Measurements from ENCODE around the gene REC114. TPM values are rescaled to one million over a fixed set of nuclear protein-coding genes. Genes with fewer than 3 reads are reported as not detected.
"Not testable (repeated sequence)": the region's sequence is repeated elsewhere in the genome, so short reads cannot be mapped to it uniquely, and the experiment has no call there.

The REC114 gene
- total RNA-seq, 1 donor from 2014 or later: not detected

GRCh38 chr15:73539212-73540128, 96.5 kb downstream of the REC114 start:
- no peak for TF ChIP-seq POLR2AphosphoS5 (IDR thresholded peaks at IDR 0.05; ENCODE audit: insufficient read depth in 1 of 2, low read depth in 1 of 2)
- no peak for TF ChIP-seq POLR2A (IDR thresholded peaks at IDR 0.05)
- no peak for TF ChIP-seq CTCF (IDR thresholded peaks at IDR 0.05)
- intact Hi-C loops (cut with DNase I): no loop called here
- no peaks in the 10 kb centered on the region for H3K36me3 ChIP-seq
- H3K9me3 ChIP-seq: no peaks in the 10 kb centered on the region
- no peak overlapping the region for H3K4me3 ChIP-seq
- no peaks in the 10 kb centered on the region for H3K27me3 ChIP-seq
- H3K4me1 ChIP-seq: no peaks in the 10 kb centered on the region
- no peak overlapping the region for H3K27ac ChIP-seq
- DNase-seq (ENCODE audit: extremely low spot score in 2 of 2): no peak

- no peak for TF ChIP-seq POLR2A (IDR thresholded peaks at IDR 0.05)
- TF ChIP-seq POLR2AphosphoS5 (IDR thresholded peaks at IDR 0.05; ENCODE audit: insufficient read depth in 1 of 2, low read depth in 1 of 2): no peak
- no peak for DNase-seq (ENCODE audit: extremely low spot score in 2 of 2)
- H3K4me3 ChIP-seq: no peak overlapping the region
- no peaks in the 10 kb centered on the region for H3K9me3 ChIP-seq
- intact Hi-C loops (cut with DNase I): no loop called here
- no peaks in the 10 kb centered on the region for H3K27me3 ChIP-seq
- no peaks in the 10 kb centered on the region for H3K36me3 ChIP-seq
- no peaks in the 10 kb centered on the region for H3K4me1 ChIP-seq
- no peak overlapping the region for H3K27ac ChIP-seq
Measured at GRCh38 chr15:73540161-73540560, 97.2 kb downstream of the REC114 start.

- DNase-seq (ENCODE audit: extremely low spot score in 2 of 2): no peak
- intact Hi-C loops (cut with DNase I): no loop called here
- TF ChIP-seq POLR2AphosphoS5 (IDR thresholded peaks at IDR 0.05; ENCODE audit: insufficient read depth in 1 of 2, low read depth in 1 of 2) (no peak), POLR2A (IDR thresholded peaks at IDR 0.05) (no peak), CTCF (IDR thresholded peaks at IDR 0.05) (no peak)
- Histone ChIP-seq H3K36me3 (no peaks in the 10 kb centered on the region), H3K4me1 (no peaks in the 10 kb centered on the region), H3K4me3 (no peak overlapping the region), H3K9me3 (no peaks in the 10 kb centered on the region), H3K27ac (no peak overlapping the region), H3K27me3 (no peaks in the 10 kb centered on the region)
Measured at GRCh38 chr15:73541479-73541878, 98.5 kb downstream of the REC114 start.

- H3K27me3 ChIP-seq; intact Hi-C loops (cut with DNase I); H3K4me1 ChIP-seq; DNase-seq (ENCODE audit: extremely low spot score in 2 of 2); H3K9me3 ChIP-seq; H3K36me3 ChIP-seq; H3K27ac ChIP-seq; H3K4me3 ChIP-seq: not testable (repeated sequence)
Measured at GRCh38 chr15:73548925-73549324, 106.0 kb downstream of the REC114 start.

- no peak for TF ChIP-seq POLR2A (IDR thresholded peaks at IDR 0.05)
- TF ChIP-seq POLR2AphosphoS5 (IDR thresholded peaks at IDR 0.05; ENCODE audit: insufficient read depth in 1 of 2, low read depth in 1 of 2): no peak
- no peak for TF ChIP-seq CTCF (IDR thresholded peaks at IDR 0.05)
- H3K27me3 ChIP-seq: no peaks in the 10 kb centered on the region
- intact Hi-C loops (cut with DNase I): no loop called here
Measured at GRCh38 chr15:73550190-73550589, 107.2 kb downstream of the REC114 start.

GRCh38 chr15:73555080-73555479, 112.1 kb downstream of the REC114 start:
- Histone ChIP-seq H3K4me3 (no peak overlapping the region), H3K9me3 (no peaks in the 10 kb centered on the region), H3K27ac (no peak overlapping the region), H3K36me3 (peaks cover 7 to 32% of the 10 kb centered on the region in 2 donors), H3K27me3 (no peaks in the 10 kb centered on the region), H3K4me1 (no peaks in the 10 kb centered on the region)
- no peak for TF ChIP-seq CTCF (IDR thresholded peaks at IDR 0.05)
- TF ChIP-seq POLR2AphosphoS5 (IDR thresholded peaks at IDR 0.05; ENCODE audit: insufficient read depth in 1 of 2, low read depth in 1 of 2): no peak
- TF ChIP-seq POLR2A (IDR thresholded peaks at IDR 0.05): no peak
- intact Hi-C loops (cut with DNase I): no loop called here
- no peak for DNase-seq (ENCODE audit: extremely low spot score in 2 of 2)

More at GRCh38 chr15:73550190-73550589, 107.2 kb downstream of the REC114 start:
- H3K36me3 ChIP-seq: no peaks in the 10 kb centered on the region
- no peak overlapping the region for H3K4me3 ChIP-seq
- no peak overlapping the region for H3K27ac ChIP-seq
- H3K4me1 ChIP-seq: no peaks in the 10 kb centered on the region
- DNase-seq (ENCODE audit: extremely low spot score in 2 of 2): no peak
- no peaks in the 10 kb centered on the region for H3K9me3 ChIP-seq
